PC-9 (cell line): Measurements from ENCODE around the gene NKAIN1.
"Not testable (repeated sequence)": the region's sequence is repeated elsewhere in the genome, so short reads cannot be mapped to it uniquely, and the experiment has no call there.

Source experiments
- EZH2 ChIP-seq: fragments of 200-600 bp; sonication (generic); IDR thresholded peaks from 2 replicates; pipeline ENCODE4 v1.8.0; 2017; ENCODE audit warnings: antibody characterized with exemption, low read depth
- TF ChIP-seq, protein P1 (sequence below): fragments of 200-600 bp; sonication (generic); conservative IDR thresholded peaks from 2 replicates; pipeline ENCODE4 v1.6.1; 2017; ENCODE audit warnings: mixed run types, antibody characterized with exemption, mild to moderate bottlenecking, moderate library complexity

DNA sequence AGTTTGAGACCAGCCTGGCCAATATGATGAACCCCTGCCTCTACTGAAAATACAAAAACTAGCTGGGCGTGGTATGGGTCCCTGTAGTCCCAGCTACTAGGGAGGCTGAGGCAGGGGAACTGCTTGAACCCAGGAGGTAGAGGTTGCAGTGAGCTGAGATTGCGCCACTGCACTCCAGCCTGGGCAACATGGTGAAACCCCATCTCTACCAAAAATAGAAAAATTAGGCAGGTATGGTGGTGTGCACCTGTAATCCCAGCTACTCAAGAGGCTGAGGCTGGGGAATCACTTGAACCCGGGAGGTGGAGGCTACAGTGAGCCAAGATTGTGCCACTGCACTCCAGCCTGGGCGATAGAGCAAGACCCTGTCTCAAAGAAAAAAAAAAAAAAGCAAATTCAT lies 48.1 kb upstream of the NKAIN1 start:
- TF ChIP-seq, protein P1, sequence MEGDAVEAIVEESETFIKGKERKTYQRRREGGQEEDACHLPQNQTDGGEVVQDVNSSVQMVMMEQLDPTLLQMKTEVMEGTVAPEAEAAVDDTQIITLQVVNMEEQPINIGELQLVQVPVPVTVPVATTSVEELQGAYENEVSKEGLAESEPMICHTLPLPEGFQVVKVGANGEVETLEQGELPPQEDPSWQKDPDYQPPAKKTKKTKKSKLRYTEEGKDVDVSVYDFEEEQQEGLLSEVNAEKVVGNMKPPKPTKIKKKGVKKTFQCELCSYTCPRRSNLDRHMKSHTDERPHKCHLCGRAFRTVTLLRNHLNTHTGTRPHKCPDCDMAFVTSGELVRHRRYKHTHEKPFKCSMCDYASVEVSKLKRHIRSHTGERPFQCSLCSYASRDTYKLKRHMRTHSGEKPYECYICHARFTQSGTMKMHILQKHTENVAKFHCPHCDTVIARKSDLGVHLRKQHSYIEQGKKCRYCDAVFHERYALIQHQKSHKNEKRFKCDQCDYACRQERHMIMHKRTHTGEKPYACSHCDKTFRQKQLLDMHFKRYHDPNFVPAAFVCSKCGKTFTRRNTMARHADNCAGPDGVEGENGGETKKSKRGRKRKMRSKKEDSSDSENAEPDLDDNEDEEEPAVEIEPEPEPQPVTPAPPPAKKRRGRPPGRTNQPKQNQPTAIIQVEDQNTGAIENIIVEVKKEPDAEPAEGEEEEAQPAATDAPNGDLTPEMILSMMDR: not testable (repeated sequence)
- not testable (repeated sequence) for TF ChIP-seq EZH2
